Mesendoderm (in vitro differentiated cells): ENCODE data around the gene DDHD1.
"Not testable (repeated sequence)": the region's sequence is repeated elsewhere in the genome, so short reads cannot be mapped to it uniquely, and the experiment has no call there.

Source experiments
- DNase-seq: peaks from one replicate; pipeline ENCODE4 v3.0.0; 2013
- H2AK5ac ChIP-seq: 2 replicates; pipeline ENCODE4 v1.6.1; 2013; ENCODE audit warnings: low read length, inconsistent platforms
- H2BK120ac ChIP-seq: 2 replicates; pipeline ENCODE4 v1.6.1; 2013; ENCODE audit warnings: low read depth, mild to moderate bottlenecking, low read length, moderate library complexity, mixed read lengths
- H2BK15ac ChIP-seq: replicated peaks from 2 replicates; pipeline ENCODE4 v1.6.1; 2013; ENCODE audit warnings: low read depth, mild to moderate bottlenecking, moderate library complexity
- H2BK5ac ChIP-seq: 2 replicates; pipeline ENCODE4 v1.6.1; 2013; ENCODE audit warnings: low read length, inconsistent platforms
- H3K18ac ChIP-seq: 2 replicates; pipeline ENCODE4 v1.6.1; 2013; ENCODE audit warnings: mild to moderate bottlenecking, low read length, mixed read lengths
- H3K23ac ChIP-seq: one replicate; pipeline ENCODE4 v1.6.1; 2013; ENCODE audit warnings: low read length
- H3K27ac ChIP-seq: 2 replicates; pipeline ENCODE4 v1.5.1; 2013; ENCODE audit warnings: low read depth, mild to moderate bottlenecking, inconsistent platforms, low read length, moderate library complexity
- H3K27me3 ChIP-seq: 2 replicates; pipeline ENCODE4 v1.6.1; 2013; ENCODE audit warnings: low read length, control low read depth, mild to moderate bottlenecking, inconsistent platforms; ENCODE audit not compliant: insufficient read depth, poor library complexity
- H3K36me3 ChIP-seq: 2 replicates; pipeline ENCODE4 v1.6.1; 2013; ENCODE audit warnings: low read length, inconsistent platforms; ENCODE audit not compliant: control insufficient read depth, insufficient read depth
- H3K4ac ChIP-seq: one replicate; pipeline ENCODE4 v1.6.1; 2013; ENCODE audit warnings: low read depth, mild to moderate bottlenecking, low read length, moderate library complexity
- H3K4me1 ChIP-seq: 2 replicates; pipeline ENCODE4 v1.6.1; 2013; ENCODE audit warnings: low read depth, low read length, inconsistent platforms; ENCODE audit not compliant: control insufficient read depth
- H3K4me2 ChIP-seq: 2 replicates; pipeline ENCODE4 v1.6.1; 2013; ENCODE audit warnings: low read length
- H3K4me3 ChIP-seq: 2 replicates; pipeline ENCODE4 v1.5.1; 2013; ENCODE audit warnings: mild to moderate bottlenecking, low read length
- H3K56ac ChIP-seq: one replicate; pipeline ENCODE4 v1.6.1; 2013; ENCODE audit warnings: low read length
- H3K79me1 ChIP-seq: 2 replicates; pipeline ENCODE4 v1.6.1; 2013; ENCODE audit warnings: low read length, inconsistent platforms
- H3K79me2 ChIP-seq: 2 replicates; pipeline ENCODE4 v1.6.1; 2013; ENCODE audit warnings: mild to moderate bottlenecking, low read length; ENCODE audit not compliant: control insufficient read depth, insufficient read depth
- H3K9ac ChIP-seq: 2 replicates; pipeline ENCODE4 v1.6.1; 2013; ENCODE audit warnings: low read length, inconsistent platforms
- H4K5ac ChIP-seq: one replicate; pipeline ENCODE4 v1.6.1; 2013; ENCODE audit warnings: low read length
- H4K8ac ChIP-seq: one replicate; pipeline ENCODE4 v1.6.1; 2013; ENCODE audit warnings: low read depth, mild to moderate bottlenecking, control low read depth, low read length, moderate library complexity
- WGBS: extraction: QIAGEN DNeasy Blood & Tissue Kit; methylation state at CpG from one replicate; pipeline ENCODE4 v1.1.7; 2013; ENCODE audit warnings: low lambda C conversion rate, missing lambda C conversion rate; ENCODE audit not compliant: insufficient coverage; ENCODE audit errors: extremely low coverage; 5-methylcytosine and 5-hydroxymethylcytosine counted together

Gene DDHD1

DNA sequence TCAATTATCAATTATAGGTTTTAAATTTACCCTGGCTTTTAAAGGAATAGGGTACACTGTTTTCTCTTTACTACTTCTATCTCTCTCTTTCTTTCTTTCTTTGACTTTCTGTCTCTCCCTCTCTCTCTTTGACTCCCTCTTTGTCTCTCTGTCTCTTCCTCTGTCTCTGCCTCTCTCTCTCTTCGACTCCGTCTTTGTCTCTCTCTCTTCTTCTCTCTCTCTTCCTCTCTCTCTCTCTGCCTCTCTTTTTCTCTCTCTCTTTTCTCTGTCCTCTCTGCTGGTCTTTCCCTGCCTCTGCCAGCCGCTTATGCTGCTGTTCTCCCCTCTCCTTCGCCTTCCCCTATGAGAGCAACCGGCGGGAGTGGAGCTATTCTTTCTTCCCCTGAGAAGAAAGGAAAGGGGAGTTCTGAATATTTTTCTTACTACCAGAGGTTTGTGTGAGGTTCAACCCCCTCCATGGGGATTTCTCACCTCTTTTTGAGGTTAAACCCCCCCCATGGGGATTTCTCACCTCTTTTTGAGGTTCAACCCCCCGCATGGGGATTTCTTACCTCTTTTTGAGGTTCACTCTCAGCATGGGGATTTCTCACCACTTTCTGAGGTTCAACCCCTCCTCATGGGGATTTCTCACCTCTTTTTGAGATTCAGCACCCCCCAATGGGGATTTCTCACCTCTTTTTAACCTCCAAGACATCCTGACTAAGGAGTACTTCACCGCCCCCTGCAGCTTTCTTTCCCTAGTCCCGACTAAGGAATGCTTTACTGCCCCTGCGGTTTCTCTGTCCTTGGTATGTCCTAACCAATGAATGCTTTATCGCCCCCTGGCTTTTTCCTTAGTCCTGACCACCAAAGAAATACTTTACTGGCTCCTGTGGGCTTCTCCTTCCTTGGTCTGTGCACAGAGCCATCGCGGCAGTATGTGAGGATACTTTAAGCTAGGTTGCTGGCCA is 27.4 kb upstream of the DDHD1 start:
- Histone ChIP-seq H2AK5ac (no peak overlapping the region), H3K79me2 (no peaks in the 10 kb centered on the region), H4K5ac (no peak overlapping the region), H3K4me3 (no peak overlapping the region), H3K56ac (peak overlapping the region; percentile 60), H3K79me1 (no peaks in the 10 kb centered on the region), H3K23ac (no peak overlapping the region), H2BK5ac (no peak overlapping the region), H3K4me2 (no peak overlapping the region), H3K27ac (no peak overlapping the region), H2BK15ac (no peak overlapping the region), H3K4ac (peak overlapping the region; percentile 45), H3K27me3 (no peaks in the 10 kb centered on the region), H3K36me3 (no peaks in the 10 kb centered on the region), H3K9ac (no peak overlapping the region), H3K4me1 (no peaks in the 10 kb centered on the region), H3K18ac (peak overlapping the region; percentile 63), H4K8ac (no peak overlapping the region), H2BK120ac (peak overlapping the region; percentile 14)
- peak; percentile 93 for DNase-seq
- no CpG with 5 or more reads among the region's 13 CpGs for WGBS

GRCh38 chr14:53179486-53180005 is 26.4 kb upstream of the DDHD1 start:
- peak; percentile 65 for DNase-seq
- not testable (repeated sequence) for H3K18ac ChIP-seq, H3K56ac ChIP-seq, H2AK5ac ChIP-seq, H4K8ac ChIP-seq, H3K4ac ChIP-seq, H2BK15ac ChIP-seq, H3K4me1 ChIP-seq, H3K27ac ChIP-seq, H3K4me3 ChIP-seq, H3K4me2 ChIP-seq, H4K5ac ChIP-seq, H3K36me3 ChIP-seq, H3K79me1 ChIP-seq, H2BK120ac ChIP-seq, H3K79me2 ChIP-seq, H3K23ac ChIP-seq, H2BK5ac ChIP-seq, H3K9ac ChIP-seq, H3K27me3 ChIP-seq
- no CpG with 5 or more reads among the region's 2 CpGs for WGBS

DNA sequence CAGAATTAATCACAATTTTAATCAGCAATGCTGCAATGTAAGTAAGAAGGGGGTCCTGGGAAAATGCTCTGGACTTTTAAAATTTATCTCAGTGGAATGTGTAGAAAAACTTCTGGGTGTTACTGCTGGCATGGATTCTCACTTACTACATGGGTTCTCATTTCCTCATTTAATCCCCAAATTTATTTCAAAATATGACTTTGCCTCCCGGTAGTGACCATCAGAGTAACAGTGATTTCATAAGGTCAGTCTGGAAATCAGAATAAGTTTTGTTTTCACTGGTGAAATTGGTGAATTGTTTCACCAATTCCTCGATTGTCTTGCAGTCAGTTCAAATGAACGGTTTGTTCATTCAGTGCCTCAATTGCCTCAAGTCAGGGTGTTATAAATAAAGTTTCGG is 22.3 kb upstream of the DDHD1 start:
- Histone ChIP-seq H4K8ac (no peak overlapping the region), H2BK15ac (no peak overlapping the region), H3K36me3 (no peaks in the 10 kb centered on the region), H3K27me3 (no peaks in the 10 kb centered on the region), H3K56ac (no peak overlapping the region), H3K23ac (no peak overlapping the region), H3K79me2 (no peaks in the 10 kb centered on the region), H2AK5ac (no peak overlapping the region), H3K79me1 (no peaks in the 10 kb centered on the region), H3K4ac (no peak overlapping the region), H2BK120ac (no peak overlapping the region), H3K18ac (no peak overlapping the region), H4K5ac (no peak overlapping the region), H3K4me1 (no peaks in the 10 kb centered on the region), H2BK5ac (no peak overlapping the region), H3K4me3 (no peak overlapping the region), H3K4me2 (no peak overlapping the region), H3K9ac (no peak overlapping the region), H3K27ac (no peak overlapping the region)
- whole genome bisulfite sequencing = no CpG with 5 or more reads among the region's 4 CpGs
- DNase-seq = no peak

GRCh38 chr14:53174918-53175317 is 21.8 kb upstream of the DDHD1 start:
- no peak overlapping the region for H3K4me2 ChIP-seq
- no CpG with 5 or more reads among the region's 4 CpGs for WGBS
- no peak overlapping the region for H3K4me3 ChIP-seq
- H4K8ac ChIP-seq = no peak overlapping the region
- no peaks in the 10 kb centered on the region for H3K79me2 ChIP-seq
- no peak overlapping the region for H3K18ac ChIP-seq
- no peak overlapping the region for H3K56ac ChIP-seq
- no peak overlapping the region for H3K4ac ChIP-seq
- no peaks in the 10 kb centered on the region for H3K36me3 ChIP-seq
- H2BK120ac ChIP-seq = no peak overlapping the region
- peak; percentile 61 for DNase-seq
- H2BK15ac ChIP-seq = no peak overlapping the region
- H3K27ac ChIP-seq = no peak overlapping the region
- H2AK5ac ChIP-seq = no peak overlapping the region
- no peak overlapping the region for H3K23ac ChIP-seq
- H4K5ac ChIP-seq = no peak overlapping the region
- H3K4me1 ChIP-seq = no peaks in the 10 kb centered on the region
- no peaks in the 10 kb centered on the region for H3K79me1 ChIP-seq
- H3K9ac ChIP-seq = no peak overlapping the region
- no peaks in the 10 kb centered on the region for H3K27me3 ChIP-seq
- H2BK5ac ChIP-seq = no peak overlapping the region

- H2AK5ac ChIP-seq = no peak overlapping the region
- H3K79me2 ChIP-seq = no peaks in the 10 kb centered on the region
- no peaks in the 10 kb centered on the region for H3K27me3 ChIP-seq
- no peak overlapping the region for H4K8ac ChIP-seq
- no peak overlapping the region for H3K9ac ChIP-seq
- no peak for DNase-seq
- no peak overlapping the region for H3K18ac ChIP-seq
- no peaks in the 10 kb centered on the region for H3K36me3 ChIP-seq
- H3K4me2 ChIP-seq = no peak overlapping the region
- no peak overlapping the region for H2BK15ac ChIP-seq
- no peak overlapping the region for H3K4me3 ChIP-seq
- no peak overlapping the region for H3K56ac ChIP-seq
- H3K79me1 ChIP-seq = no peaks in the 10 kb centered on the region
- no CpG with 5 or more reads among the region's 9 CpGs for WGBS
- H3K4me1 ChIP-seq = no peaks in the 10 kb centered on the region
- H2BK5ac ChIP-seq = no peak overlapping the region
- no peak overlapping the region for H3K27ac ChIP-seq
- no peak overlapping the region for H3K23ac ChIP-seq
- H2BK120ac ChIP-seq = no peak overlapping the region
- H4K5ac ChIP-seq = no peak overlapping the region
- no peak overlapping the region for H3K4ac ChIP-seq
Measured at GRCh38 chr14:53168786-53169185, 15.7 kb upstream of the DDHD1 start.
